ENCODE results near the gene DMWD.
A peak's percentile ranks its signal among the peaks of the same experiment; 100 is the strongest.

Gene DMWD

GRCh38 chr19:45785781-45786532 is 6.7 kb downstream of the DMWD start:
- no peak for DNase-seq (ENCODE audit: low spot score)

GRCh38 chr19:45785097-45785496 is 7.5 kb downstream of the DMWD start:
- no peak for DNase-seq (ENCODE audit: low spot score)

- DNase-seq (ENCODE audit: low spot score) = no peak
Observed at GRCh38 chr19:45784096-45784495, 8.5 kb downstream of the DMWD start.

GRCh38 chr19:45782820-45783785 is 9.5 kb downstream of the DMWD start:
- DNase-seq (ENCODE audit: low spot score) = peak; percentile 76

- no peak for DNase-seq (ENCODE audit: low spot score)
Observed at GRCh38 chr19:45782162-45782691, 10.4 kb downstream of the DMWD start, which contains the start of gene DMPK. DMPK (minus strand) TSS chr19:45782490; CDS start chr19:45782352, 138 bp downstream.

GRCh38 chr19:45781214-45782161 is 11.2 kb downstream of the DMWD start:
- no peak for DNase-seq (ENCODE audit: low spot score)

GRCh38 chr19:45780448-45781213 is 12.0 kb downstream of the DMWD start:
- DNase-seq (ENCODE audit: low spot score) = no peak

GRCh38 chr19:45780146-45780447 is 12.5 kb downstream of the DMWD start:
- no peak for DNase-seq (ENCODE audit: low spot score)

GRCh38 chr19:45779231-45780145 is 13.2 kb downstream of the DMWD start:
- peak; percentile 90 for DNase-seq (ENCODE audit: low spot score)

- DNase-seq (ENCODE audit: low spot score) = no peak
Observed at GRCh38 chr19:45778010-45778661, 14.5 kb downstream of the DMWD start.

GRCh38 chr19:45777395-45777961 is 15.2 kb downstream of the DMWD start:
- no peak for DNase-seq (ENCODE audit: low spot score)

GRCh38 chr19:45774765-45775164 is 17.9 kb downstream of the DMWD start:
- no peak for DNase-seq (ENCODE audit: low spot score)

- no peak for DNase-seq (ENCODE audit: low spot score)
Observed at GRCh38 chr19:45773384-45773783, 19.3 kb downstream of the DMWD start.

GRCh38 chr19:45772912-45773311 is 19.7 kb downstream of the DMWD start:
- DNase-seq (ENCODE audit: low spot score) = no peak

GRCh38 chr19:45772130-45772840 is 20.4 kb downstream of the DMWD start:
- DNase-seq (ENCODE audit: low spot score) = no peak

GRCh38 chr19:45771311-45771933 is 21.2 kb downstream of the DMWD start:
- DNase-seq (ENCODE audit: low spot score) = no peak

- DNase-seq (ENCODE audit: low spot score) = peak; percentile 96
Observed at GRCh38 chr19:45770192-45771101, 22.2 kb downstream of the DMWD start.

Measured in COLO829 (cell line).